SK-N-SH treated with all-trans-retinoic acid at 6 μM for 48 hours (cell line): ENCODE measurements around the gene MED16.

Experiments used
- ATAC-seq: fragments of 200-7000 bp; cut with Tn5 transposase; 3 replicates; pipeline ENCODE4 v1.9.1; 2020; ENCODE audit warnings: mild to moderate bottlenecking, moderate library complexity
- ARNTL ChIP-seq: fragments of 450-650 bp; formaldehyde crosslinking; IDR thresholded peaks from 2 replicates; pipeline ENCODE4 v1.5.0; 2020; ENCODE audit warnings: low read depth, mild to moderate bottlenecking, moderate library complexity, borderline replicate concordance
- BACH2 ChIP-seq: fragments of 250-450 bp; sonication (Bioruptor Pico); IDR thresholded peaks from 2 replicates; pipeline ENCODE4 v1.9.0; 2021; ENCODE audit warnings: mild to moderate bottlenecking, borderline replicate concordance
- CSDC2 ChIP-seq: fragments of 250-450 bp; sonication (Bioruptor Pico); IDR thresholded peaks from 2 replicates; pipeline ENCODE4 v1.5.0; 2020; ENCODE audit warnings: mild to moderate bottlenecking, moderate library complexity
- CSRNP3 ChIP-seq: fragments of 250-450 bp; sonication (Bioruptor Pico); IDR thresholded peaks from 2 replicates; pipeline ENCODE4 v1.5.1; 2021; ENCODE audit warnings: mild to moderate bottlenecking, moderate library complexity
- ESRRG ChIP-seq: fragments of 250-450 bp; sonication (Bioruptor Pico); IDR thresholded peaks from 2 replicates; pipeline ENCODE4 v1.6.1; 2021; ENCODE audit warnings: mild to moderate bottlenecking
- GLIS3 ChIP-seq: fragments of 250-450 bp; sonication (Bioruptor Pico); IDR thresholded peaks from 2 replicates; pipeline ENCODE4 v1.5.0; 2020; ENCODE audit warnings: mild to moderate bottlenecking, moderate library complexity
- ISL1 ChIP-seq: fragments of 250-450 bp; sonication (Bioruptor Pico); IDR thresholded peaks from 2 replicates; pipeline ENCODE4 v2.1.2; 2022; ENCODE audit warnings: mild to moderate bottlenecking, moderate library complexity
- OSR1 ChIP-seq: fragments of 250-450 bp; sonication (Bioruptor Pico); IDR thresholded peaks from 2 replicates; pipeline ENCODE4 v1.8.0; 2022; ENCODE audit warnings: moderate library complexity, mild to moderate bottlenecking, inconsistent platforms
- PPARA ChIP-seq: fragments of 250-450 bp; sonication (Bioruptor Pico); IDR thresholded peaks from 2 replicates; pipeline ENCODE4 v1.5.0; 2020; ENCODE audit warnings: mild to moderate bottlenecking, borderline replicate concordance
- RARB ChIP-seq: fragments of 250-450 bp; sonication (Bioruptor Pico); IDR thresholded peaks from 2 replicates; pipeline ENCODE4 v1.8.0; 2021; ENCODE audit warnings: mild to moderate bottlenecking, moderate library complexity
- TCF4 ChIP-seq: fragments of 250-450 bp; sonication (Bioruptor Pico); IDR thresholded peaks from 2 replicates; pipeline ENCODE4 v1.8.0; 2021; ENCODE audit warnings: mild to moderate bottlenecking, moderate library complexity, borderline replicate concordance
- TOX ChIP-seq: fragments of 250-450 bp; sonication (Bioruptor Pico); IDR thresholded peaks from 2 replicates; pipeline ENCODE4 v1.8.0; 2021; ENCODE audit warnings: mild to moderate bottlenecking, moderate library complexity, borderline replicate concordance
- ZC3H10 ChIP-seq: fragments of 250-450 bp; sonication (Bioruptor Pico); IDR thresholded peaks from 2 replicates; pipeline ENCODE4 v1.5.1; 2021; ENCODE audit warnings: mild to moderate bottlenecking, moderate library complexity
- ZFP3 ChIP-seq: fragments of 250-450 bp; sonication (Bioruptor Pico); IDR thresholded peaks from 2 replicates; pipeline ENCODE4 v1.5.0; 2020; ENCODE audit warnings: mild to moderate bottlenecking, moderate library complexity
- ZNF565 ChIP-seq: fragments of 450-650 bp; formaldehyde crosslinking; conservative IDR thresholded peaks from 2 replicates; pipeline ENCODE4 v1.5.0; 2020; ENCODE audit warnings: low read depth, mild to moderate bottlenecking, moderate library complexity
- ZNF70 ChIP-seq: fragments of 450-650 bp; formaldehyde crosslinking; IDR thresholded peaks from 2 replicates; pipeline ENCODE4 v1.5.0; 2020; ENCODE audit warnings: mild to moderate bottlenecking, moderate library complexity
- ZNF8 ChIP-seq: fragments of 450-650 bp; formaldehyde crosslinking; IDR thresholded peaks from 2 replicates; pipeline ENCODE4 v1.5.0; 2020; ENCODE audit warnings: mild to moderate bottlenecking, moderate library complexity
- TF ChIP-seq, protein P1 (sequence below): fragments of 250-450 bp; sonication (Bioruptor Pico); IDR thresholded peaks from 2 replicates; pipeline ENCODE4 v1.5.0; 2020; ENCODE audit warnings: mild to moderate bottlenecking, moderate library complexity
- TF ChIP-seq, protein P2 (sequence below): fragments of 250-450 bp; sonication (Bioruptor Pico); IDR thresholded peaks from 2 replicates; pipeline ENCODE4 v1.8.0; 2021; ENCODE audit warnings: low read depth, mild to moderate bottlenecking, moderate library complexity, borderline replicate concordance

Gene MED16

GRCh38 chr19:940591-941291 lies 47.8 kb upstream of the MED16 start:
- peak; percentile 85 for ATAC-seq
- no peak for TF ChIP-seq ZFP3 (CRISPR knock-in tag)
- TF ChIP-seq, protein P1, sequence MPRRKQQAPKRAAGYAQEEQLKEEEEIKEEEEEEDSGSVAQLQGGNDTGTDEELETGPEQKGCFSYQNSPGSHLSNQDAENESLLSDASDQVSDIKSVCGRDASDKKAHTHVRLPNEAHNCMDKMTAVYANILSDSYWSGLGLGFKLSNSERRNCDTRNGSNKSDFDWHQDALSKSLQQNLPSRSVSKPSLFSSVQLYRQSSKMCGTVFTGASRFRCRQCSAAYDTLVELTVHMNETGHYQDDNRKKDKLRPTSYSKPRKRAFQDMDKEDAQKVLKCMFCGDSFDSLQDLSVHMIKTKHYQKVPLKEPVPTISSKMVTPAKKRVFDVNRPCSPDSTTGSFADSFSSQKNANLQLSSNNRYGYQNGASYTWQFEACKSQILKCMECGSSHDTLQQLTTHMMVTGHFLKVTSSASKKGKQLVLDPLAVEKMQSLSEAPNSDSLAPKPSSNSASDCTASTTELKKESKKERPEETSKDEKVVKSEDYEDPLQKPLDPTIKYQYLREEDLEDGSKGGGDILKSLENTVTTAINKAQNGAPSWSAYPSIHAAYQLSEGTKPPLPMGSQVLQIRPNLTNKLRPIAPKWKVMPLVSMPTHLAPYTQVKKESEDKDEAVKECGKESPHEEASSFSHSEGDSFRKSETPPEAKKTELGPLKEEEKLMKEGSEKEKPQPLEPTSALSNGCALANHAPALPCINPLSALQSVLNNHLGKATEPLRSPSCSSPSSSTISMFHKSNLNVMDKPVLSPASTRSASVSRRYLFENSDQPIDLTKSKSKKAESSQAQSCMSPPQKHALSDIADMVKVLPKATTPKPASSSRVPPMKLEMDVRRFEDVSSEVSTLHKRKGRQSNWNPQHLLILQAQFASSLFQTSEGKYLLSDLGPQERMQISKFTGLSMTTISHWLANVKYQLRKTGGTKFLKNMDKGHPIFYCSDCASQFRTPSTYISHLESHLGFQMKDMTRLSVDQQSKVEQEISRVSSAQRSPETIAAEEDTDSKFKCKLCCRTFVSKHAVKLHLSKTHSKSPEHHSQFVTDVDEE (CRISPR knock-in tag), result peak; percentile 49; the same call in 1 of the 2 replicates
- no peak for TF ChIP-seq TOX (CRISPR knock-in tag)
- no peak for TF ChIP-seq GLIS3 (CRISPR knock-in tag)
- no peak for TF ChIP-seq ZC3H10 (CRISPR knock-in tag)
- TF ChIP-seq RARB (CRISPR knock-in tag), result no peak
- no peak for TF ChIP-seq ARNTL (CRISPR knock-in tag)

- no peak for TF ChIP-seq ISL1 (CRISPR knock-in tag)
- TF ChIP-seq ZFP3 (CRISPR knock-in tag), result peak; percentile 100
- TF ChIP-seq, all 23 proteins: peak for 1
Observed at GRCh38 chr19:939922-940321, 46.9 kb upstream of the MED16 start.

GRCh38 chr19:939439-939838 lies 46.5 kb upstream of the MED16 start:
- TF ChIP-seq ARNTL (CRISPR knock-in tag), result no peak
- ATAC-seq, result no peak

More at GRCh38 chr19:939922-940321, 46.9 kb upstream of the MED16 start:
- ATAC-seq, result no peak

- no peak for TF ChIP-seq TCF4 (CRISPR knock-in tag)
- TF ChIP-seq TOX (CRISPR knock-in tag), result no peak
- no peak for TF ChIP-seq ZC3H10 (CRISPR knock-in tag)
- no peak for TF ChIP-seq ISL1 (CRISPR knock-in tag)
- no peak for TF ChIP-seq CSDC2 (CRISPR knock-in tag)
- TF ChIP-seq, protein P2, sequence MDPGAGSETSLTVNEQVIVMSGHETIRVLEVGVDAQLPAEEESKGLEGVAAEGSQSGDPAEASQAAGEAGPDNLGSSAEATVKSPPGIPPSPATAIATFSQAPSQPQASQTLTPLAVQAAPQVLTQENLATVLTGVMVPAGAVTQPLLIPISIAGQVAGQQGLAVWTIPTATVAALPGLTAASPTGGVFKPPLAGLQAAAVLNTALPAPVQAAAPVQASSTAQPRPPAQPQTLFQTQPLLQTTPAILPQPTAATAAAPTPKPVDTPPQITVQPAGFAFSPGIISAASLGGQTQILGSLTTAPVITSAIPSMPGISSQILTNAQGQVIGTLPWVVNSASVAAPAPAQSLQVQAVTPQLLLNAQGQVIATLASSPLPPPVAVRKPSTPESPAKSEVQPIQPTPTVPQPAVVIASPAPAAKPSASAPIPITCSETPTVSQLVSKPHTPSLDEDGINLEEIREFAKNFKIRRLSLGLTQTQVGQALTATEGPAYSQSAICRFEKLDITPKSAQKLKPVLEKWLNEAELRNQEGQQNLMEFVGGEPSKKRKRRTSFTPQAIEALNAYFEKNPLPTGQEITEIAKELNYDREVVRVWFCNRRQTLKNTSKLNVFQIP, result no peak
- no peak for TF ChIP-seq ARNTL (CRISPR knock-in tag)
- TF ChIP-seq, protein P1 (CRISPR knock-in tag), result no peak
- TF ChIP-seq BACH2 (CRISPR knock-in tag), result no peak
- TF ChIP-seq OSR1 (CRISPR knock-in tag), result no peak
- no peak for TF ChIP-seq GLIS3 (CRISPR knock-in tag)
- no peak for TF ChIP-seq ZFP3 (CRISPR knock-in tag)
- no peak for TF ChIP-seq CSRNP3 (CRISPR knock-in tag)
- no peak for TF ChIP-seq ZNF70
- no peak for TF ChIP-seq ESRRG (CRISPR knock-in tag)
- TF ChIP-seq ZNF565 (CRISPR knock-in tag), result no peak
- TF ChIP-seq PPARA, result no peak
- no peak for TF ChIP-seq ZNF8 (CRISPR knock-in tag)
- TF ChIP-seq, all 23 proteins: peak for 0
- ATAC-seq, result no peak
Observed at GRCh38 chr19:938233-938923, 45.4 kb upstream of the MED16 start.
